WTC11 (cell line): ENCODE data around the gene GLOD5.

Experiments used
- CTCF ChIP-seq: fragments of 200-600 bp; IDR thresholded peaks from 2 replicates; pipeline ENCODE4 v1.8.0; 2022; ENCODE audit warnings: antibody characterized with exemption
- USF1 ChIP-seq: sonication (generic); formaldehyde crosslinking; IDR thresholded peaks from 2 replicates; pipeline ENCODE4 v1.8.0; 2022; ENCODE audit warnings: mild to moderate bottlenecking, missing genetic modification reagents
- USF2 ChIP-seq: sonication (generic); formaldehyde crosslinking; IDR thresholded peaks from 2 replicates; pipeline ENCODE4 v1.8.1; 2023; ENCODE audit warnings: mild to moderate bottlenecking, missing genetic modification reagents, moderate library complexity

GRCh38 chrX:48753708-48754228, 7.8 kb upstream of the GLOD5 start:
- no peak for TF ChIP-seq USF1
- no peak for TF ChIP-seq CTCF
- no peak for TF ChIP-seq USF2 (CRISPR knock-in tag)
